GM08714 (cell line): ENCODE data around the gene STK32A.

ENCODE experiments used
- H3K4me3 ChIP-seq: fragments of 200-500 bp; sonication (Bioruptor generic); 2 replicates; pipeline ENCODE4 v1.5.1; 2014; ENCODE audit warnings: mild to moderate bottlenecking, low read length, inconsistent platforms
- ZNF274 ChIP-seq: IDR thresholded peaks from 2 replicates; pipeline ENCODE4 v1.6.1; 2012; ENCODE audit warnings: mild to moderate bottlenecking, low read depth, low read length

STK32A gene

GRCh38 chr5:147305147-147305546 is 70.3 kb downstream of the STK32A start:
- no peak overlapping the region for H3K4me3 ChIP-seq
- TF ChIP-seq ZNF274 = no peak

GRCh38 chr5:147306351-147306750 is 71.5 kb downstream of the STK32A start:
- no peak overlapping the region for H3K4me3 ChIP-seq
- TF ChIP-seq ZNF274 = no peak

GRCh38 chr5:147307170-147307569 is 72.3 kb downstream of the STK32A start:
- TF ChIP-seq ZNF274 = no peak
- no peak overlapping the region for H3K4me3 ChIP-seq

DNA sequence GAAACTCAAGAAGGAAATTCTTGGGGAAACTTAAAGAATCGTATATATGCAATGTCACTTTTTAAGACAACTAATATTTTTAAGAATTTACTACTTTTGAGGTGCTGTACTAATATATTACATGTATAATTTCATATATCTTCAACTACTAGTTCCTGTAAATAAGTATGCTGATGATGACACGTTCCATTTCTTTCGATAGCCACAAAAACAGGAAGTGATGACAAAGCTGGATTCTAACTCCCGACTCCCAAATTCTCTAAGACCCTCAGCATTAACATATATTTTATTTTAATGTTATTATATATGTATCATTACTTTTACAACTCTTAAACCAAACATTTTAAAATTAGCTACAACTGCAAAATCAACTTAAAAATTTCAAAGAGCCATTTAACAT is 74.8 kb downstream of the STK32A start:
- TF ChIP-seq ZNF274 = no peak
- H3K4me3 ChIP-seq = no peak overlapping the region

DNA sequence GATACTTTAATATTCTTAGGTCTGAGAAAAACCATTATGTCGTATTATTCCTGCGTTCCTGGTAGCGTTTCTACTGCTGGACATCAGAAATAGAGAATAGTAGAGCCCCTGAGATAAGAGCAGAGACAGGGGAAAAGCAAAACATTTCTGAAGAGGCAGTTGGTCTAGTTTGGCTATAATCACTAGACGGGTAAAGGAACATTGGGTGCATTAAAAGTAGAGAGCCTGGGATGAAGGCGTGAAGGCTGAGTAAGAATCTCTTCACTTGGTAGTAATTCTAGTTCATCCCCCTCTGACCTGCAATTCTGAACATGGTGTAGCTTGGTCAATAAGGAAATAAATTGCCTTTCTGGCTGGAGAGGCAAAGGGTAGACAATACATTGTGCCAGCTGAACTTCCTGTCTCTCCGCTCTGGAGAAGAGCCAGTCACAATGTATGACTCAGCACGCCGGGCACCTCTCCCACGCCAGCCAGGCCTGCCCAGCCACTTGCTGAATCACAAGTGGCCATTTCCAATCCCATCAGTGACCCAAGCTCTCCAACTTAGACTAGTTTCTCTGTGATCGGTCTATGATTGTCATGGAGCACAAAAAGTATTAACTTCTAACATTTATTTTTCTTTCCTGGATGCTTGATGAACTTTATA is 75.4 kb downstream of the STK32A start:
- no peak for TF ChIP-seq ZNF274
- no peak overlapping the region for H3K4me3 ChIP-seq

DNA sequence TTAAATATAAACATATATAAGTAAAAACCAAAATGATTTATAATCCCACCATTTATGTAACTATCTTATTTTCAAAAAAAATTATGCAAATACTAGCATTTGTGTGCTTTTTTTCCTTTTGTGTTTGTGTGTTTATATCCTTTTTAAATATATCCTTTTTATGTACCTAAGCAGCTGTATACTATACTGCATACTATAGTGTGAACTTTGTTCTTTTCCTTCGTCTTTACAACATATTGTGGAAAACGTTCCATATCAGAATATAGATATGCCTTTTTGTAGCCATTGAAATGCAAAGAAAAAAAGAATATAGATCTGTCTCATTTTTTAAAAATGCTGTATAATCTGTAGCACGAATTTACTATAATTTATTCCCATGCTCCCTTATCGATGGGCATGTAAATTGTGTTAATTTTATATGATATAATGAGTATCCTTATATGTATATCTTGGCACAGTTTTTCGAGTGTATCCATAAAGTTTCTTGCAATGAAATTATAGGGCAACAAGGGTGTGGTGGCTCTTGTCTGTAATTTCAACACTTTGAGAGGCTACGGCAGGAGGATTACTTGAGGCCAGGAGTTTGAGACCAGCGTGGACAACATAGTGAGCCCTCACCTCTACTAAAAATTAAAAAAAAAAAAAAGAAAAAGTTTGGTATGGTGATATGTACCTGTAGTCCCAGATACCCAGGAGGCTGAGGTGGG is 83.3 kb downstream of the STK32A start:
- no peak for TF ChIP-seq ZNF274
- no peak overlapping the region for H3K4me3 ChIP-seq

GRCh38 chr5:147321569-147321968 is 86.7 kb downstream of the STK32A start:
- TF ChIP-seq ZNF274 = no peak
- no peak overlapping the region for H3K4me3 ChIP-seq

DNA sequence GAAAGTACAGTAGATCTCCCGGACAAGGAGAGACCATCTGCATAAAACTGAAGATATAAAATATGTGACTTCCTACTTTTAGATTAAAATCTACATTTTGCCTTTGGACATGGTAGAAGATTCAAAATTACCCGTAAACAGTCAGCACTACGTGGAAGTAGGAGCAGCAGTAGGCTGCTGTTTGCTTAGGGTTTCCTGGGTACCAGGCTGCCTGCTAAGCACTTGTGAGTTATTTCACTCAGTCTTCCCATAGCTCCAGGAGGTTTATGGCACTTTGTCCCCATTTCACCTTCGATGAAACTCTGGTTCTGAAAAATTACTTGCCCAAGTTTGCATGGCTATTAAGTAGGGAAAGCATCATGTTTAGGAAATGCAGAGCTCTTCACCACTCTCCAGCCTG is 92.6 kb downstream of the STK32A start:
- H3K4me3 ChIP-seq = no peak overlapping the region
- no peak for TF ChIP-seq ZNF274

DNA sequence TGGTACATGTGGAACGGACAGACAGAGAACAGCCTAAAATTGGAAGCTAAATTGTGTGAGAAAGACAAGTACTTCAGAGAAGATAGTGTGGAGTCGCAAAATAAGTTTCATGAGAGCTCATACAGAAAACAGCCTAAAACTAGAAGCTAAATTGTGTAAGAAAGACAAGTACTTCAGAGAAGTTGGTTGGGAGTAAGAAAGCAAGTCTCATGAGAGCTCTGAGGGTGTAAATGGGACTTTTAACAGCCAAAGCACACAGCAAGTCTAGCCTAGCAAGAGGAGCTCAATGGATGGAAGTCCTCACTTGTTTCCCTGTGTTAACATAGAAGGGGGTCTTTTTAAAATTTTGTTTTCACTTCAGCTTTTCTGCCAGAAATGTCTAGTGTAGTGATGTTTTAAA is 93.1 kb downstream of the STK32A start:
- TF ChIP-seq ZNF274 = no peak

DNA sequence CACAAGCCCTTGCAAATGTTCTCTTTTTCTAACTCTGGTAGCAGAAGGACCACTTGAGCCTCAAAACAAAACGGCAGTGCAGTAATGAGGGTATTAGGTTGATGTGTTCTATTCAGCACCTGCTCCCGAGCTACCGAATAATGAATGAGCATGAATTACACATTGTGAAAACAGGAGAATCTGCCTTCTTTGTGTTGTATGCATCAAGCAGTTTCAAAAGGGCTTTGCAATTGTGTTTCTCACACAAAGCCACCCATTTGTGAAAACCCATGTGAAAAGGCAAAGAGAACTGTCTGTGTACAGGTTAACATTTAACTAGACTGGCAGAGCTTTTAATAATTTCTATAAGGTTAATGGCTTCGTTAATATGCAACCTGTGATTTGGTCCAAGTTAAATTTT is 97.8 kb downstream of the STK32A start:
- no peak overlapping the region for H3K4me3 ChIP-seq
- no peak for TF ChIP-seq ZNF274

More for the DNA sequence above, 93.1 kb downstream of the STK32A start:
- no peak overlapping the region for H3K4me3 ChIP-seq

GRCh38 chr5:147336876-147337275 is 102.0 kb downstream of the STK32A start:
- no peak overlapping the region for H3K4me3 ChIP-seq
- TF ChIP-seq ZNF274 = no peak

GRCh38 chr5:147339313-147339712 is 104.5 kb downstream of the STK32A start:
- H3K4me3 ChIP-seq = no peak overlapping the region
- TF ChIP-seq ZNF274 = no peak

- TF ChIP-seq ZNF274 = no peak
- no peak overlapping the region for H3K4me3 ChIP-seq
Observed at GRCh38 chr5:147340941-147341340, 106.1 kb downstream of the STK32A start.

- TF ChIP-seq ZNF274 = no peak
- H3K4me3 ChIP-seq = no peak overlapping the region
Observed at GRCh38 chr5:147341345-147341744, 106.5 kb downstream of the STK32A start.

DNA sequence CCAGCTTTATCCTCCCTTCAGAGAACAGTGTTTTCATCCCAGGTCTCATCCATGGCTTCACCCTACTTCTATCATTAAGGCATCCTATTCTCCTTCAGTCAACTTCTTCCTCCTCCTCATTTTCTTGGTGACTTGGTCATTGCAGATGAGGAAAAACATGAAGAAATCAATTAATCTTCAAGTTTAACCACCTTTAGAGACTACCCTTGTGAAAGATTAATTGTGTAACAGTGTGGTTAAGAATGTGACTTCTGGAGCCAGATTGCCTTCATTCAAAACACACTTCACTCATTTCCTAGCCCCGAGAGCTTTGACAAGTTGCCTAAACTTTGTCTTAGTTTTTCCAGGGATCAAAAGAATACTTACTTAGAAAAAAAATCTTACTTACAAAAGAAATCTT is 110.0 kb downstream of the STK32A start:
- TF ChIP-seq ZNF274 = no peak
- H3K4me3 ChIP-seq = no peak overlapping the region
